Measurements from ENCODE around the gene SLC8B1. TPM values are rescaled to one million over a fixed set of nuclear protein-coding genes. Genes with fewer than 3 reads are reported as not detected.

Gene SLC8B1
- total RNA-seq, 1 experiment from 2014 or later, result 13.0 TPM

GRCh38 chr12:113370923-113371682 is 36.2 kb upstream of the SLC8B1 start:
- no peak for TF ChIP-seq CTCF (IDR thresholded peaks at IDR 0.05; ENCODE audit: insufficient read depth in 1 of 2, low read depth in 1 of 2, low read length in 1 of 2, severe bottlenecking in 1 of 2, unreplicated experiment in 1 of 2)
- Mint-ChIP-seq H3K27me3 (ENCODE audit: insufficient read depth, unreplicated experiment) (no peaks in the 10 kb centered on the region), H3K27ac (ENCODE audit: unreplicated experiment) (no peak overlapping the region), H3K4me1 (ENCODE audit: low read depth, unreplicated experiment) (no peaks in the 10 kb centered on the region), H3K4me3 (ENCODE audit: unreplicated experiment) (no peak overlapping the region), H3K36me3 (ENCODE audit: insufficient read depth, unreplicated experiment) (peaks cover 19% of the 10 kb centered on the region), H3K9me3 (ENCODE audit: unreplicated experiment) (no peaks in the 10 kb centered on the region)
- no TSS peak for BruUV-seq (replicated peaks)
- DNase-seq, result no peak
- Histone ChIP-seq H3K4me1 (no peaks in the 10 kb centered on the region), H3K36me3 (ENCODE audit: control insufficient read depth, insufficient read depth, low read length) (peaks cover 2% of the 10 kb centered on the region), H3K27me3 (replicated peaks; ENCODE audit: control insufficient read depth, insufficient read depth, low read length) (no peaks in the 10 kb centered on the region), H3K9me3 (no peaks in the 10 kb centered on the region), H3K4me3 (ENCODE audit: low read depth, low read length) (no peak overlapping the region)
- ChIA-PET POLR2A (no interaction called here), CTCF (no interaction called here)
- intact Hi-C loops (cut with micrococcal nuclease; ENCODE audit: unreplicated experiment), result no loop called here

GRCh38 chr12:113369391-113369985 is 34.6 kb upstream of the SLC8B1 start:
- no peak for DNase-seq
- Mint-ChIP-seq H3K27me3 (ENCODE audit: insufficient read depth, unreplicated experiment) (no peaks in the 10 kb centered on the region), H3K36me3 (ENCODE audit: insufficient read depth, unreplicated experiment) (peaks cover 7% of the 10 kb centered on the region), H3K27ac (ENCODE audit: unreplicated experiment) (no peak overlapping the region), H3K4me1 (ENCODE audit: low read depth, unreplicated experiment) (no peaks in the 10 kb centered on the region), H3K9me3 (ENCODE audit: unreplicated experiment) (no peaks in the 10 kb centered on the region), H3K4me3 (ENCODE audit: unreplicated experiment) (no peak overlapping the region)
- ChIA-PET CTCF (no interaction called here), POLR2A (no interaction called here)
- Histone ChIP-seq H3K9me3 (no peaks in the 10 kb centered on the region), H3K4me3 (ENCODE audit: low read depth, low read length) (no peak overlapping the region), H3K36me3 (ENCODE audit: control insufficient read depth, insufficient read depth, low read length) (no peaks in the 10 kb centered on the region; the same call in 1 of the 2 replicates), H3K27me3 (replicated peaks; ENCODE audit: control insufficient read depth, insufficient read depth, low read length) (no peaks in the 10 kb centered on the region), H3K4me1 (no peaks in the 10 kb centered on the region)
- no TSS peak for BruUV-seq (replicated peaks)
- TF ChIP-seq CTCF (IDR thresholded peaks at IDR 0.05; ENCODE audit: insufficient read depth in 1 of 2, low read depth in 1 of 2, low read length in 1 of 2, severe bottlenecking in 1 of 2, unreplicated experiment in 1 of 2), result no peak
- intact Hi-C loops (cut with micrococcal nuclease; ENCODE audit: unreplicated experiment), result no loop called here

- Histone ChIP-seq H3K4me1 (no peaks in the 10 kb centered on the region), H3K27me3 (replicated peaks; ENCODE audit: control insufficient read depth, insufficient read depth, low read length) (no peaks in the 10 kb centered on the region), H3K4me3 (ENCODE audit: low read depth, low read length) (no peak overlapping the region), H3K36me3 (ENCODE audit: control insufficient read depth, insufficient read depth, low read length) (no peaks in the 10 kb centered on the region; the same call in 1 of the 2 replicates), H3K9me3 (no peaks in the 10 kb centered on the region)
- DNase-seq, result no peak
- intact Hi-C loops (cut with micrococcal nuclease; ENCODE audit: unreplicated experiment), result no loop called here
- ChIA-PET CTCF (interaction anchor here (0.6 kb wide), 1 partner anchor 84 kb away, joined by 3 read pairs; no protein-coding TSS in a partner anchor), POLR2A (no interaction called here)
- TF ChIP-seq CTCF (IDR thresholded peaks at IDR 0.05; ENCODE audit: insufficient read depth in 1 of 2, low read depth in 1 of 2, low read length in 1 of 2, severe bottlenecking in 1 of 2, unreplicated experiment in 1 of 2), result no peak
- no peak overlapping the region for H3K4me3 Mint-ChIP-seq (ENCODE audit: unreplicated experiment)
- no peaks in the 10 kb centered on the region for H3K27me3 Mint-ChIP-seq (ENCODE audit: insufficient read depth, unreplicated experiment)
- H3K36me3 Mint-ChIP-seq (ENCODE audit: insufficient read depth, unreplicated experiment), result no peaks in the 10 kb centered on the region
- H3K9me3 Mint-ChIP-seq (ENCODE audit: unreplicated experiment), result no peaks in the 10 kb centered on the region
- no peak overlapping the region for H3K27ac Mint-ChIP-seq (ENCODE audit: unreplicated experiment)
- no peaks in the 10 kb centered on the region for H3K4me1 Mint-ChIP-seq (ENCODE audit: low read depth, unreplicated experiment)
- BruUV-seq (replicated peaks), result no TSS peak
Observed at GRCh38 chr12:113368331-113368730, 33.4 kb upstream of the SLC8B1 start.
